HG02763 (cell line): ENCODE results near the gene ZNF853.

Source experiments
- ATAC-seq: cut with Tn5 transposase; IDR thresholded peaks from one replicate; pipeline ENCODE4 v1.9.1; 2021; ENCODE audit warnings: mild to moderate bottlenecking, moderate library complexity; ENCODE audit not compliant: unreplicated experiment

ZNF853 gene

GRCh38 chr7:6604458-6604857, 11.0 kb upstream of the ZNF853 start:
- ATAC-seq = no peak

DNA sequence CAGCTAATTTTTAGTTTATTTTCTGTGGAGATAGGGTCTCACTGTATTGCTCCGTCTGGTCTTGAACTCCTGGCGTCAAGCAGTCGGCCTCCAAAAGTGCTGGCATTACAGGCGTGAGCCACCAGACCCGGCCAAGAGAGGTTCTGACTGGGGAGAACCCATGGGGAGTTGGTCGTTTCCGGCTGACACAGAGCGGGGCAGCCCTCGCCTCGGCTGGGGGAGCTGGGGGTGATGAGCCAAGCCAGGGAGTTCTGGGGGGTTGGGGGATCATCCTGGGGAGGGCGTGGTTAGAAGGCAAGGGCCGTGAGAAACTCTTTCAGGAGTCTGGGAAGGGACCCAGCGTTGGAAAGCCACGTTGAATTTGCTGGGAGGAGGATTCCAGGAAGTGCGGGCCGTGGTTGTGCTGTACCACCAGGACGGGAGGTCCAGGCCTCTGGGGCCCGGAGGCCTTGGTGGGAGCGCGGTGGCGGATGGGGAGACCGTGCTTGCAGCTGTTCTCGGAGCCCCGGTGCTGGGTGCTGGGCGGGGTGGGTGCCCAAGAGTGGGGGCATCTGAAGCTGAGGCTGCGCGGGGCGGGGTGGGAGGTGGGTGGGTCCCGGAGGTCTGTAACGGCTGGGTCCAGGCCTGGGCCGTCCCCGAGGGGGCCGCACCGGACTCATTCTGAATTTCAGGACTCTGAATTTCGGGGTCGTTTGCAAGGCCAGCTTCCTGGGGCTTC, 8.4 kb upstream of the ZNF853 start:
- ATAC-seq = no peak

GRCh38 chr7:6607651-6608051, 7.8 kb upstream of the ZNF853 start:
- no peak for ATAC-seq

GRCh38 chr7:6608081-6608480, 7.3 kb upstream of the ZNF853 start:
- no peak for ATAC-seq

DNA sequence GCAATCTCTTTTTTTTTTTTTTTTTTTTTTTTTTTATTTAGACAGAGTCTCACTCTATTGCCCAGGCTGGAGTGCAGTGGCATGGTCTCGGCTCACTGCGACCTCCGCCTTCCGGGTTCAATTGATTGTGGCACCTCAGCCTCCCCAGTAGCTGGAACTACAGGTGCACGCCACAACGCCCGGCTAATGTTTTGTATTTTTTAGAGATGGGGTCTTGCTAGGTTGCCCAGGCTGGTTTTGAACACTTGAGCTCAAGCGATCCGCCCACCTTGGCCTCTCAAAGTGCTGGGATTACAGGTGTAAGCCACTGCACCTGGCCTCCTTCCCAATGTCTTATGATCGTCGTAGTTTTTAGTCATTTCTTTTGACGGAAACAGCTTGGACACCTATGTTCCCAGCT, 6.6 kb upstream of the ZNF853 start:
- no peak for ATAC-seq

GRCh38 chr7:6612819-6613218, 2.6 kb upstream of the ZNF853 start:
- no peak for ATAC-seq

GRCh38 chr7:6613706-6614105, 1.7 kb upstream of the ZNF853 start:
- no peak for ATAC-seq

- ATAC-seq = no peak
Measured at GRCh38 chr7:6615723-6616555, 529 bp downstream of the ZNF853 start.

GRCh38 chr7:6616854-6617643, 1.6 kb downstream of the ZNF853 start:
- ATAC-seq = no peak

GRCh38 chr7:6618621-6619020, 3.2 kb downstream of the ZNF853 start:
- ATAC-seq = no peak

DNA sequence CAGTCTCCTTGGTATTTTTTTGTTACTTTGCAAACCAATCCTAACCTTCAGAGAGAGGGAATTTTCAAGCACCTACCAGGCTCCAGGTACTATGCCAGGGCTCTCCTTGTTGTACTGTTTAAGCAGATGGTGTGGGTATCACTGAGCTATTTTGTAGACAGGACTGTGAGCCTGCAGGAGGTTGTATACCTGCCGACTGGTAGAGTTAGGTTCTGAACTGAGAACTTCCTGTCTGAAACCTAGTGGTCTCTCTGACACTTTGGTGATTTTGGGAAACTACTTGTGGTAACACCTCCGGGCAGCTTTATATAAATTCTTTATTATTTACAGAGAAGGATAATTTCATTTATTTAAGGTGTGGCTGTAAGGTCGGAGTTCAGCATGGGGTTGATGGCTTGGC, 4.6 kb downstream of the ZNF853 start:
- no peak for ATAC-seq

DNA sequence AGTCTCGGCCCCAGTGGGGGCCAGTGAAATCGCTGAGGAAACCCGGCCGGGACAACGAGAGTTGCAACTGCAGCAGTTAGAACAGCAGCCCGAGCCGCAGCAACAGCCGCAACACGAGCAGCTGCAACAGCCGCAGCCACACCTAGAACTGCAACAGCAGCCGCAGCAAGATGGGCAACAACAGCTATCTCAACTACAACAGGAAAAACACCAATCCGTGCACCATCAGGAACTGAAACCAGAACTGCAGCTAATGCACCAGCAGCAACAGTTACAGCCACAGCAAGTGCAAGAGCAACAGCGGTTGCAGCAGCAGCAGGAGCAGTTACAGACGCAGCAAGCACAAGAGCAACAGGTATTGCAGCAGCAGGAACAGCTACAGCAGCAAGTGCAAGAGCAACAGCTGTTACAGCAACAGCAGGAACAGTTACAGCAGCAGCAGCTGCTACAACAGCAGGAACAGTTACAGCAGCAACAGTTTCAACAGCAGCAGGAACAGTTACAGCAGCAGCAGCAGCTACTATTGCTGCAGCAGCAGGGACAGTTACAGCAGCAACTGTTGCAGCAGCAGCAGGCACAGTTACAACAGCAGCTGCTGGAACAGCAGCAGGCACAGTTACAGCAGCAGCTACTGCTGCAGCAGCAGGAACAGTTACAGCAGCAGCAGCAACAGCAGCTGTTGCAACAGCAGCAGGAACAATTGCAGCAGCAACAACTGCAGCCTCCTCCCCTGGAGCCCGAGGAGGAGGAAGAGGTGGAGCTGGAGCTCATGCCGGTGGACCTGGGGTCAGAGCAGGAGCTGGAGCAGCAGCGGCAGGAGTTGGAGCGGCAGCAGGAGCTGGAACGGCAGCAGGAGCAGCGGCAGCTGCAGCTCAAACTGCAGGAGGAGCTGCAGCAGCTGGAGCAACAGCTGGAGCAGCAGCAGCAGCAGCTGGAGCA, 6.1 kb downstream of the ZNF853 start:
- ATAC-seq = no peak

- ATAC-seq = no peak
Measured at GRCh38 chr7:6622134-6622710, 6.8 kb downstream of the ZNF853 start.

DNA sequence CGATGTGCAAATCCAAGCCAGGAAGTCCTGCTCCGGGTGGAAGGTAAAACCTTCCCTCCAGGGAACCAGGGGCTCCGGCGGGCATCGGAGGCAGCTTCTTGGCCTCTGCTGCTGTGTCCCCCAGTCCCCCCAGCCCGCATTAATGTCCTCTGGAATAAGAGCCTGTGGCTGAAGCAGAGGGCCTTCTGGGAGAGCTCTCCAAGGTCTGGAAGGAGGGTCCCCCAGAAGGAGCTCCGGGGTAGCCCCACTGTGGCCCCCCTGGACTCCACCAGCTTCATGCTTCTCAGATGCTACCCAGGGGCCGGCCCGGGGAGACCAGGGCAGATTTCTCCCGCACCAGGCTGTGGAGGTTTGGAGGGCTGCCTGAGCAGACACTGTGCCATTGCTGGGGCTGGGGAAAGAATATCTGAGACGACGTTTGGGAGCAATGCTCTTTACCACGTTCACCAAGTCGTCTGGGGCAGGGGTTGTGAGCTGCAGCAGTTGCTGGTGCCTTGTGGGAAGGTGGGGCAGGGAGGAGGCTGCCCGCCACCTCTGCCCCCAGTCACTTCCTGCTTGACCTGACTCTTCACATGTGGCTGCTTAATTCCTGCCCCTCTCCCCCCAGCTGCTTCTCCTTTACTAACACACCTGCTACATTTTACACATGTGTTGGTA, 8.3 kb downstream of the ZNF853 start:
- ATAC-seq = no peak

DNA sequence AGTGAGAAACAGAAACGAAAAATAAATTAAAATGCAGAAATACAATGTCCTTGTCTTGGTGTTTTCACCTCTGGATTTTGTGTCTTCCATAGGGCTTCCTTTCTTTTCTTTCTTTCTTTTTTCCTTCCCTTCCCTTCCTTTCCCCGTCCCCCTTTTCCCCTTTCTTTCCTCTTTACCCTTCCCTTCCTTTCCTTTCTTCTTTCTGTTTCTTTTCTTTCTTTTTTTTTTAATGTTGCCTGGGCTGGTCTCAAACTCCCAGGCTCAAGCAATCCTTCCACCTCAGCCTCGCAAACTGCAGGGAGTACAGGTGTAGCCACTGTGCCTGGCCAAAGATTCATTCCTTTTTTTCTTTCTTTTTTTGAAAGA, 8.8 kb downstream of the ZNF853 start:
- no peak for ATAC-seq

DNA sequence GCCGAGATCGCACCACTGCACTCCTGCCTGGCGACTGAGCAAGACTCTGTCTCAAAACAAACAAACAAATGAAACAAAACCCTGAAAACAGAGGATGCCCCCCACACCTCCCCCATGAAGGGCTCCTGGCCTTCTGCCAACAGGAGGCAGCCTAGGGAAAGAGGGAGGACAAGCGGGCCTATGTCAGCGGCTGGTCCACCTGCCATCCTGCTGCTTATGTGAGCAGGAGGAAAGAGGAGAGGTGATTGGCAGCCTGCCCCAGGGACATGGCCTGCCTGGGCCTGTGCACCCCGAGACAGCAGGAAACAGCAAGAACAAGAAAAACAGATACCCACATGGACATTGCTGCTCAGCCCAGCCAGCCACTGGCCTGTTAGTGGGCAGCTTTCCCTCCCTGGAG, 12.6 kb downstream of the ZNF853 start:
- no peak for ATAC-seq

DNA sequence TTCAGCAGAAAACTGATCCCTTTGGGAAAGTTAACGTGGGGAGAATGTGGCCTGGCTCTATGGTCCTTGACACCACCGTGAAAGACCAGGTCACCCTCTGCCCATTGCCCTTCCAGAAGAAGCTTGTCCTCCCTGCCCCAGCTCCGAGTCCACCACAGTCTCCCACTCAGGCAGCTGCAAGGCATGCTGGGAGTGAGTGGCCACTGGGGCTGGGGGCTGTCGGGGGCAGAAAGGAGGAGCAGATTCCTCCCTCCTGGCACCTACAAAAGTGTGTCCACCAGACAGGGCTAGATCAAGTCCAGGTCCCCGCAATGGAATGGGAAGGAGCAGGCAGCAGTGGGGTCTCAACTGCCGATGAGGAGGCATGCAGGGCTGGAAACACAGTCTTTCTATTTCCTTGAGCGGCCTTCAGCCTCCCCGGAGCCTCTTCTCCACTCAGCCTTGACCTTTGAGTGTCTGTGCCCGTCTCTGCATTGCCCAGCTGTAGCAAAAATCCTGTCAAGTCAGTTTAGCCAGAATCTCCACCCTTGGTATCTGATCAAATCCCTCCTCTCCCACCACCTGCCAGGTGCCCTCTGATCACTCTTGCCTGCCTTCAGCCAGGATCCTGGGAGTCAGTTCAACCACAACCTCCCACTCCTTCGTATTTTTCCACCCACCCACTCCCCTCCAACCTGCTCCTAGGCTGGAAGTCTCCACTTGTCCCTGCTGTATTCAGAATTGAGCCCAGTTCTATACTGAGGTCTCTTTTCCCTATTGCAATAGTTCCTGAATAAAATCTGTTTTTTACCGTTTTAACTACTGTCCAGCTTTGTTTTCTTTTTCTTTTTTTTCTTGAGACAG, 14.8 kb downstream of the ZNF853 start:
- no peak for ATAC-seq

- no peak for ATAC-seq
Measured at GRCh38 chr7:6631605-6632004, 16.2 kb downstream of the ZNF853 start.

DNA sequence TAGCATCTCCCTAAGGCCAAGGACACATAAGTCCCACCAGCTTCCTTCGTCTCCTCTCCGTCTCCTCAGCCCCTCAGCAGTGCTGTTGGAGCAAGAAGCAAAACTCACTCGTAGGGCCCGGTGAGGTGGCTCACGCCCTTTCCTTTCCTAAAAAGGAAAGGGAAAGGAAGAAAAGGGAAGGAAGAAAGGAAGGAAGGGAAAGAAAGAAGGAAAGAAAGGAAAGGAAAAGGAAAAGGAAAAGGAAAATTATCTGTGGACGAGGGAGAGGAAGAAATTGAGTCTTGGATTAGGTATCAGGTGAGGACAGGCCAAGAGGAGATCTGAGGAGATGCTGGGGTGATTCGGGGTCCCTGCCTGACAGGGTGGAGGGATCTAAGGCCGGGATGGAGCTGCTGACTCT, 18.6 kb downstream of the ZNF853 start:
- no peak for ATAC-seq
